SK-N-SH (cell line): ENCODE results near the gene DIS3L2.

Source experiments
- CTCF ChIP-seq: fragments of 200-600 bp; sonication (generic); IDR thresholded peaks from 2 replicates; pipeline ENCODE4 v1.6.1; 2017; ENCODE audit warnings: antibody characterized with exemption, mild to moderate bottlenecking, moderate library complexity
- RAD21 ChIP-seq: IDR thresholded peaks from 2 replicates; pipeline ENCODE4 v1.6.1; 2012; ENCODE audit warnings: mild to moderate bottlenecking, low read length

- TF ChIP-seq RAD21 (no peak), CTCF (no peak)
These were observed 314.2 kb downstream of the DIS3L2 start for GRCh38 chr2:232275670-232276069.
